SU-DHL-6 (cell line): ENCODE data around the gene PRELP.

Source experiments
- H2AFZ ChIP-seq: fragments of 200-600 bp; sonication (generic); 2 replicates; pipeline ENCODE4 v1.6.1; 2014; ENCODE audit warnings: low read depth, mild to moderate bottlenecking, moderate library complexity, mixed read lengths, antibody characterized with exemption, low read length; ENCODE audit not compliant: severe bottlenecking
- H3F3A ChIP-seq: fragments of 200-600 bp; shearing (Covaris generic); 2 replicates; pipeline ENCODE4 v1.6.0; 2016; ENCODE audit warnings: antibody characterized with exemption, mild to moderate bottlenecking; ENCODE audit not compliant: insufficient read depth
- H3K27ac ChIP-seq: fragments of 200-600 bp; sonication (generic); 2 replicates; pipeline ENCODE4 v1.5.1; 2016; ENCODE audit warnings: low read depth, mild to moderate bottlenecking, low read length, moderate library complexity, mixed read lengths
- H3K27me3 ChIP-seq: fragments of 200-600 bp; sonication (generic), shearing (Covaris generic); 2 replicates; pipeline ENCODE4 v1.6.0; 2014; ENCODE audit warnings: mild to moderate bottlenecking, low read length
- H3K36me3 ChIP-seq: fragments of 200-600 bp; sonication (generic); 2 replicates; pipeline ENCODE4 v1.6.1; 2014; ENCODE audit warnings: mild to moderate bottlenecking, low read length, mixed read lengths
- H3K4me2 ChIP-seq: fragments of 300-600, 200-600 bp; shearing (Covaris generic), sonication (generic); 2 replicates; pipeline ENCODE4 v1.6.0; 2014; ENCODE audit warnings: low read length, low read depth, mild to moderate bottlenecking; ENCODE audit not compliant: poor library complexity, severe bottlenecking
- H3K4me3 ChIP-seq: fragments of 200-600 bp; sonication (generic); 2 replicates; pipeline ENCODE4 v1.5.1; 2014; ENCODE audit warnings: antibody characterized with exemption, low read length, mild to moderate bottlenecking, mixed read lengths; ENCODE audit not compliant: insufficient read depth, poor library complexity, severe bottlenecking
- H3K79me2 ChIP-seq: fragments of 200-600 bp; sonication (generic); 2 replicates; pipeline ENCODE4 v1.6.1; 2014; ENCODE audit warnings: mild to moderate bottlenecking, low read length, moderate library complexity; ENCODE audit not compliant: insufficient read depth
- H3K9ac ChIP-seq: fragments of 200-600 bp; sonication (generic); 2 replicates; pipeline ENCODE4 v1.7.0; 2014; ENCODE audit warnings: mild to moderate bottlenecking, low read length
- H3K9me2 ChIP-seq: fragments of 200-600 bp; sonication (generic); replicated peaks from 2 replicates; pipeline ENCODE4 v1.6.1; 2014; ENCODE audit warnings: low read length; ENCODE audit not compliant: insufficient read depth
- H3K9me3 ChIP-seq: fragments of 200-600 bp; sonication (generic); 2 replicates; pipeline ENCODE4 v1.6.1; 2014; ENCODE audit warnings: low read length, mixed read lengths; ENCODE audit not compliant: insufficient read depth
- H4K20me1 ChIP-seq: fragments of 200-600 bp; sonication (generic); 2 replicates; pipeline ENCODE4 v1.6.1; 2014; ENCODE audit warnings: low read depth, mild to moderate bottlenecking, antibody characterized with exemption, low read length, moderate library complexity, mixed read lengths
- CTCF ChIP-seq: fragments of 200-600 bp; sonication (generic); IDR thresholded peaks from one replicate; pipeline ENCODE4 v1.5.1; 2017; ENCODE audit warnings: antibody characterized with exemption, mild to moderate bottlenecking, low read length, moderate library complexity; ENCODE audit not compliant: insufficient read depth, poor library complexity, severe bottlenecking
- EZH2phosphoT487 ChIP-seq: fragments of 200-600 bp; sonication (generic), shearing (Covaris generic); conservative IDR thresholded peaks from 2 replicates; pipeline ENCODE4 v1.6.1; 2018; ENCODE audit warnings: mild to moderate bottlenecking, antibody characterized with exemption, low read length, moderate library complexity, mixed read lengths

Gene PRELP

GRCh38 chr1:203507759-203508158, 32.2 kb downstream of the PRELP start:
- no peak overlapping the region for H2AFZ ChIP-seq
- no peak overlapping the region for H3K4me2 ChIP-seq

GRCh38 chr1:203508463-203509073, 33.0 kb downstream of the PRELP start:
- H3F3A ChIP-seq = no peaks in the 10 kb centered on the region
- no peak overlapping the region for H2AFZ ChIP-seq
- no peaks in the 10 kb centered on the region for H3K27me3 ChIP-seq
- no peaks in the 10 kb centered on the region for H3K79me2 ChIP-seq
- H3K4me3 ChIP-seq = no peak overlapping the region
- TF ChIP-seq EZH2phosphoT487 = no peak
- no peak for TF ChIP-seq CTCF
- H3K9me2 ChIP-seq = no peaks in the 10 kb centered on the region
- H3K36me3 ChIP-seq = no peaks in the 10 kb centered on the region
- no peaks in the 10 kb centered on the region for H3K9me3 ChIP-seq
- H3K9ac ChIP-seq = no peak overlapping the region
- no peak overlapping the region for H3K4me2 ChIP-seq
- no peaks in the 10 kb centered on the region for H4K20me1 ChIP-seq
- no peak overlapping the region for H3K27ac ChIP-seq

More at GRCh38 chr1:203507759-203508158, 32.2 kb downstream of the PRELP start:
- Histone ChIP-seq H3K36me3 (no peaks in the 10 kb centered on the region), H3K27ac (no peak overlapping the region), H3K9me3 (no peaks in the 10 kb centered on the region), H4K20me1 (no peaks in the 10 kb centered on the region), H3K27me3 (no peaks in the 10 kb centered on the region), H3K79me2 (no peaks in the 10 kb centered on the region), H3K4me3 (no peak overlapping the region), H3F3A (no peaks in the 10 kb centered on the region), H3K9ac (no peak overlapping the region), H3K9me2 (no peaks in the 10 kb centered on the region)
- TF ChIP-seq CTCF (no peak), EZH2phosphoT487 (no peak)

- H3K36me3 ChIP-seq = no peaks in the 10 kb centered on the region
- no peaks in the 10 kb centered on the region for H3K9me3 ChIP-seq
- H3K9ac ChIP-seq = no peak overlapping the region
- no peak overlapping the region for H3K4me2 ChIP-seq
- H4K20me1 ChIP-seq = no peaks in the 10 kb centered on the region
- no peaks in the 10 kb centered on the region for H3K27me3 ChIP-seq
- TF ChIP-seq CTCF (no peak), EZH2phosphoT487 (no peak)
- no peaks in the 10 kb centered on the region for H3K9me2 ChIP-seq
- H3K27ac ChIP-seq = no peak overlapping the region
- H2AFZ ChIP-seq = no peak overlapping the region
- no peaks in the 10 kb centered on the region for H3K79me2 ChIP-seq
- H3K4me3 ChIP-seq = no peak overlapping the region
- no peaks in the 10 kb centered on the region for H3F3A ChIP-seq
These were observed 33.5 kb downstream of the PRELP start for GRCh38 chr1:203509135-203509534.
